Stimulated activated CD8-positive, alpha-beta memory T cell treated with anti-CD3 and anti-CD28 coated beads, Interleukin-7, amount 100 ng/mL, for 48 hours (primary cell): ENCODE results near the gene GLUL.

Experiments
- DNase-seq, 2 donors: peaks; one replicate each; pipeline ENCODE4 v3.0.0-alpha.2; 2020; ENCODE audit warnings: low read depth in 1 of 2; ENCODE audit errors: extremely low read depth in 1 of 2

The GLUL gene

DNA sequence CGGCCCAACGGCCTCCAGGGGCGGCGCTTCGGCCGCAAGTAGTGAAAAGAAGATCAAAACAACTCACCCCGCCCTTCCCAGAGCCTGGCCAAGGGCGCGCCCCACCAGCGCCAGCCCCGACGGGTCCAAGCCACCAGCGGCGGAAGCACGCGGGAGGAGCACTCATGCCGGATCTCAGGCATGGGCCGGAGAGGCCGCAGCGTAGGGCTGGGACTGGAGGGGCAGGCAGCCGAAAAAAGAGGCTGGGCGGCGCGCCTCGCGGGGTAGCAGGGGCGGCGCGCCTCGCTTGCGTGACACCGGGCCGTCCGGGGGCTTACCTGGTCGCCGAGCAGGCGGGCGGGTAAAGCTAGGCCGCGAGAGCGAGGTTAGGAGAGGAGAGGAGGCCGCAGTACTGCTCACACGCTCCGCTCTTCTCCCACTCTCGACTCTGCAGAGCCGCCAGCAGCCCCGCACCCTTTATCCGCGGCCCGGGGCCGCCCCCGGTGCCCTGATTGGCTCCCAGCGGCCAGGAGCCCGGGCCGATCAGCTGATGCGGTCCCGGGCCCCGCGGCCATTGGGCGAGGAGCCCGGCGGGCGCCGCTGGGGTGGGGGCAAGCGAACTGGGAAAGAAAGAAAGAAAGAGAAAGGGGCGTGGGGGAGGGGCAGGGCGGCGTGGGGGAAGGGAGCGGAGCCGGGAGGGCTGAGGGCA is at the start of gene GLUL:
Gene GLUL (minus strand): TSS at position 429 of the 688 bp plus-strand sequence. CDS start 3,053 bp downstream, outside the sequence.
- DNase-seq = peak in 1 of 2 donors; percentile 32

DNA sequence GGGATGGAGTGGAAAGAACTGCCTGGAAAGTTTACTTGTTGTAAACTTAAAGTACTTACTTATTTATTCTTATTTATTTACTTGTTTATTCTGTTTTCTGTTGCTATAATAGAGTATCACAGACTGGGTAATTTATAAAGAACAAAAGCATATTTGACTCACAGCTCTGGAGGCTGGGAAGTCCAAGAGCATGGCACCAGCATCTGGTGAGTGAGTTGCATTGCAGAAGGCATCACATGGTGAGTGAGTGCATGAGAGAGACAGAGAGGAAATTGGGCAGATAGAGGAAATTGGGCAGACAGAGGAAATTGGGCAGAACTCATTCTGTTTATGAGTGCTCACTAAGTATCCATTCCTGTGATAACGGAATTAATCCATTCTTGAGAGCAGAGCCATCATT is 46.7 kb upstream of the GLUL start:
- no peak for DNase-seq

DNA sequence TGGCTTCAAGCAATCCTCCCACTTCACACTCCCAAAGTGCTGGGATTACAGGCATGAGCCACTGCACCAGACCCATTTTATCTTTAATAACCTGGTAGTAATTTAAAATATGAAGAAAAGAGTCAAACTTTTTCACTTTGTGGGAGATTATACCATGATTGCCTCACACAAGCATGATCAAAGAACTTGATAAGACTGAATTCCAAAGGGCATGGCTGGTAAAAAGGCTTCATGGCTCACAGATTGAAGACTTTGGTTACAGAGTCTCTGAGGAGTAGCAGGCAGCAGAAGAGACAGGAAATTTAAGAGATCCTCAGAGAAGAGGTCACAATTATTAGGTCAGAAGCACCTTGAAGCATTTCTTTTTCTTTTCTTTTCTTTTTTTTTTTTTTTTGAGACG is 42.0 kb upstream of the GLUL start:
- no peak for DNase-seq

DNA sequence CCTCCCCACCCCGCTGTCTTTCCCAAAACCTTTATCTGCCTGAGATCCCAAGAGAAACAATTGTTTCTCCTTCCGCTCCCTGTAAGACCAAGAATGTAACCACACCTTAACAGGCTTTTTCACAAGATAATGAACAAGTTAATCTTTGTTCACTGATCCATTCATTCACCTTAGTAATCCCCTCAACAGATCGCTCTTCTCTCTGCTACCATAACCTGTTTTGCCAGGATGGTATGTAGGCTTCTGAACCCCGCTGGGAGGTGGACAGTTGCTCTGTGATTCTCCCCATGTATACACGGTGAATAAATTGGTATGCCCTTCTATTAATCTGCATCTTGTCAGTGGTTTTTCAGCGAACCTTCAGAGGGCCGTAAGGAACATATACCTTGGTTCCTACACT is 39.7 kb upstream of the GLUL start:
- DNase-seq = no peak

DNA sequence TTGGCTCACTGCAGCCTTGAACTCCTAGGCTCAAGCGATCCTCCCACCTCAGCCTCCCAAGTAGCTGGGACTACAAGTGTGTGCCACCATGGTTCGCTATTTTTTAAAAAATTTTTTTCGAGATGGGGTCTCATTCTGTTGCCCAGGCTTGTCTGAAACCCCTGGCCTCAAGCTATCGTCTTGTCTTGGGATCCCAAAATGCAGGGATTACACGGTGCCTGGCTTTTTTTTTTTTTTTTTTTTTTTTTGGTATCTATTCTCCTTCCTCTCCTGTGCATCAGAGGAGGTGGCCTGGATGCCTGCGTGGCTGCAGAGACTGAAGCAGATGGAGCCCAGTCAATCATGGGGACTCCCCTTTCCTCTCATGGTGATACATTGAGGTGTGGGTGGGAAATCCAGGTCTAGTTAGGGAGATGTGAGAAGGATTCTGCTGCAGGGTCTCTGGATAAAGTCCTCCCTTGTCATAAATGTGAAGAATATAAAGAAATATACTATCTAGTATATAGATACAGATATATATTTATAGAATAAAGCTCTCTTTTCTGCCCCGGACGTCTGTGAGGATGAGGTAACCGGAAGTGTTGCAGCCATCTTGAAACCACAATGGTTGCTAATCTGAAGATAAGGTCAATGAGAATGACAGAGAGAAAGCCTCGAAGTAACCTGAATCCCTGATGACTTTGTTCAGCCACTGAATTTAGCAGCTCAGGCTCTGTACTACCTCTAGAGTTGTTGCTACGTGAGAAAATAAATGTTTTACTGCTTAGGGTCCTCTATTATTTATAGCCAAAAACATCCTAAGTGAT is 38.9 kb upstream of the GLUL start:
- peak in 1 of 2 donors; percentile 25 for DNase-seq

DNA sequence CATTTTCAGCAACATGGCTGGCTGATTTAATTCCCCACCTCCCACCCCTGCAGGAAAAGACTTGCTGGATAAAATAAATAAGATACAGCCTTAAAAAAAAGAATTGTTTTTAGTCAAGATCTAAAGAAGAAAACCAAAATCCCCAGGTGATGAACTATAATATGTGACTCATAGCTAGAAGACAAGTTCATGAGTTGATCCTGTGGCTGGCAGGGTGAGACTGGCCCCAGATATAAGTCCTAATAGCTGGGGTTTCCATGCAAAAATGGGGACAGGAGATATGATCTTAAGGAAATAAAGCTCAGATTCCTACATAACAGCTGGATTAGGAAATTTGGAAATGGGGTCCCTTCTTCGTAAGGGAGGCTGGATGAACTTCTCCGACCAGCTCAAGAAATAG is 36.5 kb upstream of the GLUL start:
- no peak for DNase-seq

DNA sequence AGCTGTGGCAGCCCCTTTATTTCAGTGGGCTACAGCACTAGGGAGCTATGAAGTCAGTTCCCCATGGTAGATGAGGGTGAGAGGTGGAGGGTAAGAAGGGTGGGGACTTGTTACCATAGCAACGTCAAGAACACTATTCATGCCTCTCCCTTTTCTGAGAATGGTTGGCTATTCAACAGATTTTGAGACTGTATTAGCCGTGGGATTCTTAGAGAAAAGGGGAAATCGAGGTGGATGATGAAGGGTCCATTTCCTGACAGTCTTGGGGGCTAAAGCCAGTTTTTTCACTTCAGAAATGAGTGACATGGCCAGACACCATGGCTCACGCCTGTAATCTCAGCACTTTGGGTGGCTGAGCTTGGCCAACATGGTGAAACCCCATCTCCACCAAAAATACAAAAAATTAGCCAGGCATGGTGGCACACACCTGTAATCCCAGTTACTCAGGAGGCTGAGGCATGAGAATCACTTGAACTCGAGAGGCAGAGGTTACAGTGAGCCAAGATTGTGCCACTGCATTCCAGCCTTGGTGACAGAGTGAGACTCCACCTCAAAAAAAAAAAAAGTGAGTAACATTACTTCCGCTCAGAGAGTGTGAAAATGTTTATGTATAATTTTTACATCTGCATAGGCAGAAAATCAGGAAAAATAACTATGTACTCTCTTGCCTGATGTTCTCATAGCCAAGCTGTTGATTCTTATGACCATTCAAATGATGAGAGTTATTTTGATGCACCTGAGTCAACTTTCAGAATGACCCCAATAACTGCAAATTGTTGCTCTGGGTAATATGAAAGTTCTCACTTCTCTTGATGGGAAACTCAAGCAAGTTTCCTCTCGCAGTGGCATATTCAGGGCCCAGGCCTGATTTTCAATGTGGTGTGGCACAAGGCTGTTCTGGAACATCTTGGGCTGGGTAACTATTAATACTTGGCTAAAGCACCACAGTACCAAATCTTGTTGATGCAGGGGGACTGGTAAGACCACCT is 35.1 kb upstream of the GLUL start:
- no peak for DNase-seq

DNA sequence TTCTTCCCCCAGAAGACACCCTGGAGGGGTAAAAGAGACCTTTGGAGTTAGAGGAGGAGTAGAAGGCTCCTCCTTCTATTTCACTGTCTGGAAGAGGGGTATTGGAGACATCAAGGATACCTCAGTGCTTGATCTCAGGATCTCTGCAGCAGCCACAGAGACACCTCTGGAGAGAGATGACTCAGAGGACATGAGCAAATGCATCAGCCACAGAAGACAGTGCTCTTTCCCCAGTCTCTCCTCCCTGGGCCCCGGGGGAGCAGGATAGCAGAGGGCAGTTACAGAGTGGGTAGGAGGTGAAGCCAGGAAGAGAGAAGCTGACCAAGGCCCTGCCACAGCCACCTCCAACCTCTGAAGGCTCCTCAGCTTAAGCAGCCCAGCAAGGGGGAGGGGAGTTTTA is 24.2 kb upstream of the GLUL start:
- no peak for DNase-seq

DNA sequence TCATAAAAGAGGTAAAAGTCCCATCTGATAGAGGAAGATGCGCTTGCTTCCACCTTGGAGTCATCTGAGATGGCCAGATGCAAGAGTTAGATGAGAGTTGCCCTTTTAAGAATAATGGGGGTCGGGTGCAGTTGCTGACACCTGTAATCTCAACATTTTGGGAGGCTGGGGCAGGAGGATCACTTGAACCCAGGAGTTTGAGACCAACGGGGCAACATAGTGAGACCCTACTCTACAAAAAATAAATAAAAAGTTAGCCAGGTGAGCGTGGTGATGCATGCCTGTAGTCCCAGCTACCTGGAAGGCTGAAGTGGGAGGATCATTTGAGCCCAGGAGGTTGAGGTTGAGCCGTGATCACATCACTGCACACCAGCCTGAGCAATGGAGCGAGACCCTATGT is 22.4 kb upstream of the GLUL start:
- no peak for DNase-seq

DNA sequence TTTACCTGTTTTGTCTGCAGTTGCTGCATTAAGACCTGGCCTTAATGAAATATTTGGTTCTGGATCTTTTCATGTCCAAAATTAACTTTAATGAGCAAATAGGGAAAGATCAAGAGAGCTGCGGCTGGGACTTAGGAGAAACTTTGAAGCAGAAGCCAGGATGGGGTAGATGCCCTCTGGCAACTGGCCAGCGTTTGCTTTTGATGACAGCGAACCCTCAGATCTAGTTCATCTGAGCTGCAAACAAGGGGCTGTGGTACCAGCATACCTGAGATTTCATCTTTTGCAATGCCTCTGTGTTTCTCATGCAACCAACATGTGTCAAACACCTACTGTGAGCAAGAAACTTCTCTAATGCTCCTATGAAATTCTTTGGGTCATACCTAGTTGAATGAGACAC is 21.9 kb upstream of the GLUL start:
- no peak for DNase-seq

DNA sequence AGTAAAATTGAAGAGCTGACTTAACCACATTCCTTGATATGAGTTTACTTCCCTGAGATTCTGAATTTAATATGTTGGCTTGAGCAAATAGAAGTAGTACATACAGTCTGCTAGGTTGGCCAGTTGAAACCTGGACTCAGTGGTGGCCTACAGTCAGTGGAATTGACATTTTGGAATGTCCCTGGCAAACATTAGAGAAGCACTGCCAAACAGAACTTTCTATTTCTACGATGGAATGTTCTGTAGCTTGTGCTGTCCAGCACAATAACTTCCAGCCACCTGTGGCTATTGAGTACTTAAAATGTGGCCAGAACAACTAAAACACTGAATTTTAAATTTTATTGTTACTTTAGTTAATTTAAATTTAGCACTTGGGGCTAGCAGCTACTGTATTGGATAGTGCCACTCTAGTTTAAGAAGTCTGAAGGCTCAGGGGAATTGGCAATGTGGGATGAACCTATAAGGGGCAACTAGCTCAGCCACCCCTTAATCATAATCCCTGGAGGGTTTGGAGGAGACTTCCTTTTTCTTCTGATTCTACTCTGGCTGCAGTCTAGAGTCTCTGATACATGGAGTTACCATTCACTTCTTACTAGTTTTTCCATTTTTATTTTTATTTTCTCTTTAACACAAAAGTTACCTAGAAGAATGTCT is 19.2 kb upstream of the GLUL start:
- no peak for DNase-seq

DNA sequence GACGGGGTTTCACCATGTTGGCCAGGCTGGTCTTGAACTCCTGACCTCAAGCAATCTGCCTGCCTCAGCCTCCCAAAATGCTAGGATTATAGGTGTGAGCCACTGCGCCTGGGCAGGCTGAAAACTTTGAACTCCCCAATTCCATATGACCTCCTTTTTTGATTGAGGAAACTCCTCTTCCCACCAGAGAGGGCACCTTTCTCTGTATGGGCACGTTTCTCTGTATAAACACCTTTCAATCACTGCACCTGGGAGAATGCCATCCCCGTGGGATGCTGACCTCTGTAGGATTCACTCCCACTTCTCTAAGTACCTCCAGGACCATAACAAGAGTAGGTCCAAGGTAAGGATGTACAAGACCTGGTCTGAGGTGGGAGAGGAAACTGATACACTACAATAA is 18.5 kb upstream of the GLUL start:
- DNase-seq = no peak

DNA sequence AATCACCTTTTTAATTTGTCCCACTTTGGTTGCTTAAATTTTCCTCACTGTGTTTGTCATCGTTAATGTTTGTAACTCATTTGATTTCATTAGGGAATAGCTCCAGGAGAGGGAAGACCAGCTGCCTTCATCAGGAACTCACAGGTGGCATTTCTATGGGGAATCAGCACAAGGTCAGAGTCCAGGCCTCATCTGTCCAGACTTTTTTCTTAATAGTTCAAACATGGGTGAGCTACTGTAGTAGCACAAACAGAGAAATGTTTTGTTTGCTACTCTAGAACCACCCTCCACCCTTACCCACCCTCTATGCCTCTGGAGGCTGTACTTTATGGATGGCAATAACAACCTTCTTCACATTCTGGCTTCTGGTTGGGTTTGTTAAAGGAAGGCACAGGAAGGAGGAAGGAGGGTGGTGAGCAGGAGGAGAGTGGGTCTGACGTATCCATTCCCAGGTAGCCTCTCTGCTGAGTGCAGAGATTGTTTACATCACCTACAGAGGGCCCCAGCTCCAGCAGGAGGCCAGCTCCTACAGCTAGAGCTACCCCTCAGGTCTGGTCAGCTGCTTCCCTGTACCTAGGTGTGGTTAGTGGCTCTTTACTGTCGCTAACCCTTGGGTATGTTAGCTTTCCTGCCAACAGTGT is 17.0 kb upstream of the GLUL start:
- DNase-seq = no peak

DNA sequence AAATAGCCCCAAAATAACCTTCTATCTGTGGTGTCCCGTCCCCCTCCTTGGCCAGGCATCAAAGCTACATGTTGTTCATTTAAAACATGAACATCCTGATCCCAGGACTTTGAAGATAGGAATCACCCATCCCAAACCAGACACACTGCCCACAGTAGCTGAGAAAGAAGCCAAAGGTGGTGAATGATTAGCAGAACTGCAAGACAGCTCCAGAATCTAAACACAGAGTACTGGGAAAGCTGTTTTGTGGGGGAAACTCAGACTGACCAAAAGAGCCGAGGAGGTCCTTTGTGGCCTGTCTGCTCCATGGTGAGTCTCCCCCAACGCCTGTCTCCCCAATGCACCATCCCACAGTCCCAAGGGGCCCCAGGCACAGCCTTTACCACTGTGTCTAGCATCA is 16.1 kb upstream of the GLUL start:
- DNase-seq = no peak

DNA sequence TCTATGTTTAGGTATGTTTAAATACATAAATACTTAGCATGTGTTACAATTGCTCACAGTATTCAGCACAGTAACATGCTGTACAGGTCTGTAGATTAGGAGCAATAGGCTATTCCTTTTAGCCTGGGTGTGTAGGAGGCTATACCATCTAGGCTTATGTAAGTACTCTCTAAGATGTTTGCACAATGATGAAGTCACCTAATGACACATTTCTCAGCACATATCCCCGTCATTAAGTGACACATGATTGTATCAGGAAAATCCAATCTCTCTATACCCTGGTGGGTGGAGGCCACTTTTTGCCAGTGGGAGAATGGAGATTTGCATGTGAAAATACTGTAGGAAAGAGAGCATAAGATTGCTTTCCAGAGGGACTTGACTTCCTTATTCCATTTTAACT is 14.4 kb upstream of the GLUL start:
- DNase-seq = no peak

DNA sequence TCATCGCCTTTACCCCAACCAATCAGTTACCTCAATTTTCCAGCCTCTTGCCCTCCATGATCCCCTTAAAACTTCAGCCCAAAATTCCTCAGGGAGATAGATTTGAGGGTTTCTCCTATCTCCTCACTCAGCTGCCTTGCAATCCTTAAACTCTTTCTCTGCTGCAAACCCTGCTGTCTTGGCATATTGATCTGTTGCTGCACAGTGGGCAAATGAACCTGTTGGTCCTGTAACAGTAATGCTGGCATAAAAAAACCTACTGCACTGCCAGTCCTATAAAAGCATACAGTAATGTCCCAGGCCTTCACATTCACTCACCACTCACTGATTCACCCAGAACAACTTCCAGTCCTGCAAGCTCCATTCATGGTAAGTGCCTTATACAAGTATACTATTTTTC is 14.0 kb upstream of the GLUL start:
- DNase-seq = no peak

DNA sequence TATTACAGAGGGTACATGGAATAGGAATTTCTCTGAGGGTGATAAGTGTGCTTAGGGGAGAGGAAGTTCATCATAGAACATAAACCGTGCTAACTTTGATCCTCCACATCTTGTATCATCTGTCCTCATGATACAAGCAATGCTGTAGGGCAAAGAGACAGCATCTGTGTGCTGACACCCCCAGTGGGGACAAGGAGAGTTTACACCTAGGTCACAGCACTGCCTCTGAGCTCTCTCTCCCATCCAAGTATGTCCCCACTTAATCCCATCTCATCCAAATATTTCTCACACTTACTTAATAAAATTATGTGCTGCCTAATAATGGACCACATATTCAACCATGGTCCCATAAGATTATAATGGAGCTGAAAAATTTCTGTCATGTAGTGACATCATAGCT is 13.2 kb upstream of the GLUL start:
- DNase-seq = no peak

DNA sequence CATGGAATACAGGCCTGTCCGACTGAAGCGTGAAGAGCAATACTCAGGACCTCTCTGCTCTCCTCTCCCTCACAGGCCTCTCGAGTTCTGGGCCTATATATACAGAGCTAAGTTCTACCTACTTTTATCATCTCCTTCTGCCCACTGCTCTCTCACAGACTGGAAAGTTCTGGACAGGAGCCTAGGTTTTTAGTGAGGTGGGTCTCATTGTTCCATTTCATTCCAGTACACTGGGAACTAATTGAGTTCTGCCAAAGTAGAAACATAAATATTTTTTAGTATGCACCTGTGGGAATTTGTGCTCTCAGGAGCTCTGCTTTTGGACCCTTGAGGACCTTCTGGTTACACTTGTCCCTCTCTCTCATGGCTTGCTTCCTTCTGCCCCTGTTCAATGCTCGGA is 9.0 kb upstream of the GLUL start, which contains the start of gene TEDDM1:
Gene TEDDM1 (minus strand): TSS at position 101 of the 400 bp plus-strand sequence. CDS start 182 bp downstream, outside the sequence.
- no peak for DNase-seq

DNA sequence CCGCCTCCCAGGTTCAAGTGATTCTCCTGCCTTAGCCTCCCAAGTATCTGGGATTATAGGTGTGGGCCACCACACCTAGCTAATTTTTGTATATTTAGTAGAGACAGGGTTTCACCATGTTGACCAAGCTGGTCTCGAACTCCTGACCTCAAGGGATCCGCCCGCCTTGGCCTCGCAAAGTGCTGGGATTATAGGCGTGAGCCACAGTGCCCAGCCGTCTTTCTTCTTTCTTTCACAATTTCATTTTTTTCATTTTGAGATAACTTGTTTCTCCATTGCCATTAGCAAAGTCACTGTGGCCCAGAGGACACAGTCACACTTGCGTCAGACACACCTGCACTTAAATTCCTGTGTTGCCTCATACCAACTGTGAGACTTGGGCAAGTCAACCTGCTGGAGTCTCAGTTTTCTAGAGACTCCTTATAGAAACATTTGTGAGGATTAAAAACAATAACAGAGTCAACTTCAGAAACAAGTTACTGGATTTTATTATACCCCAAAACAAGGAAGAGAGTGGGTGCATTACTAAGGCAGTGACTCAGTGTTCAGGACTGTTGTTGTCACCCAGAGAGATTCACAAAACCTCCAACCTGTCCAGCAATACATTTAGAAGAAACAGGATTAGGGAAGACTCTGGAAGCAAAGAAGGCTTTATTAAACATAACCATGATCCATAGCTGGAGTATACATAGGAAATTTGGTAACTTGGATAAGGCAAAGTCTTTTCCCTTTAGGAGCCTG is 6.2 kb upstream of the GLUL start:
- DNase-seq = no peak
